HG03108 (cell line): ENCODE measurements around the gene CDC42EP1.
"Not testable (repeated sequence)": the region's sequence is repeated elsewhere in the genome, so short reads cannot be mapped to it uniquely, and the experiment has no call there.

Experiments
- ATAC-seq: cut with Tn5 transposase; IDR thresholded peaks from one replicate; pipeline ENCODE4 v1.9.1; 2021; ENCODE audit warnings: moderate library complexity; ENCODE audit not compliant: unreplicated experiment

CDC42EP1 gene

GRCh38 chr22:37559901-37560607 is at the start of gene CDC42EP1:
Gene CDC42EP1 (plus strand): TSS chr22:37560480. CDS start chr22:37566350, 5,870 bp downstream.
- ATAC-seq, result no peak

- ATAC-seq, result no peak
Measured at GRCh38 chr22:37511395-37512104, 48.7 kb upstream of the CDC42EP1 start.

DNA sequence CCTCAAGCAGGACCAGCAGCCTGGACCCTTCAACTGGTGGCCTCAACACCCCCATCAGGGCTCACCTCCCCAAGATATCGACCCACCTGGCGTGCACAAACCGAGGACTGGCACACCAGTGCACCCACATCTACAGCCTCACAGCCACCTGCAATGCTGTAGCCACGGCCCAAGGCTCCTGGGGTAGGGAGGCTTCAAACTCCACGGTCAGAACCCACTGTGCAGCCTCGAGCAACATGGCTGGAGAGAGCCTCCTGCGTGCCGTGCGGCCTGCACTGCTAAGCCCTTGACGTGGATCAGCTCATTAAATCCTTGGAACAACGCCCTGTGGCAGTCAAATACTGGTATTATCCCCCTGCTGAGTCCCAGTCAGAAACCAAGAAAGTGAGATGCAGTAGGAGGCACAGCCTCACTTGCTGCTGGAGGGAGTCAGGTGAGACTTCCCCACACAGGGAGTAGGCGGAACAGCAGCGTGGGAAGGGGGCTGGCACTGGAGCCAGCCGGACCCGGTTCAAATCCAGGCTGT is 45.7 kb upstream of the CDC42EP1 start:
- ATAC-seq, result no peak

DNA sequence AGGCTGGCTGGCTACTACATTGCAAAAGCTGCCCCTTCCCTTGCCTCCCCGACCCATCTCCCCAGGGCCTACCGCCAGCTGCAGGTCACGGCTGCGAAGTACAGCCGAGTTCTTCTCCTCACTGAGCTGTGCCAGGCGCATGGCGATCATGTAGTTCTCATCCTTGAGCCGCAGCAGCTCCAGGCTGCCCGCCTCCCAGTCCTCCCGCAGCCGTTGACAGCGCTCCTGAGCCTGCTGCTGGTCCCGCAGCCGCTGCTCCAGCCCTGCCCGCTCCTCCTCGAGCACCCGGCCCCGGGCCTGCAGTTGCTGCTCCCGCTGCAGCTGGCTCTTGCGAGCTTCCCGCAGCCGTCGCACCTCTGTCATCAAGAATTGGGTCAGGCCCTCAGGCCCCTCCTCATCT is 44.4 kb upstream of the CDC42EP1 start:
- no peak for ATAC-seq

- no peak for ATAC-seq
Measured at GRCh38 chr22:37516456-37516855, 43.8 kb upstream of the CDC42EP1 start.

- ATAC-seq, result no peak
Measured at GRCh38 chr22:37517826-37518450, 42.3 kb upstream of the CDC42EP1 start.

- no peak for ATAC-seq
Measured at GRCh38 chr22:37518509-37519267, 41.6 kb upstream of the CDC42EP1 start.

GRCh38 chr22:37519268-37520195 is 40.7 kb upstream of the CDC42EP1 start, which contains the start of gene CARD10:
Gene CARD10 (minus strand): TSS chr22:37519415. CDS start chr22:37519200, 215 bp downstream.
- no peak for ATAC-seq

DNA sequence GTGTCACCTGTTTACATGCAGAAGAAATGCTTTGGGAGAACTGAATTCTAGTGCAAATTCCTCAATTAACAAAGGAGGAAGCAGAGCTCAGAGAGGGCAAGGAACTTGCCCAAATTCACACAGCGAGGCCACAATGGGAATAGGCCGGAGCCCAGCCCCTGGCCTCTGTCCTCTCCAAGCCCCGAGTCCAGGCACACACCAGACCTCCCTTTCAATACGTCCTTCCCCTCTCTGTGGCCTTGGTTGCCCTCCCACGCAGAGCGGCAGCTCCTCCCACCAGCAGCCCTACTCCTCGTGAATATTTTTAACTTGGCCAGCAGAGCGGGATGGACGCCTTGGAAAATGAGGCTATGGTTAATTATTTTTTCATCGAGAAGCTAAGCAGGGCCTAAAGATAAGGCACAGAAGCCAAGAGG is 39.5 kb upstream of the CDC42EP1 start:
- ATAC-seq, result no peak

DNA sequence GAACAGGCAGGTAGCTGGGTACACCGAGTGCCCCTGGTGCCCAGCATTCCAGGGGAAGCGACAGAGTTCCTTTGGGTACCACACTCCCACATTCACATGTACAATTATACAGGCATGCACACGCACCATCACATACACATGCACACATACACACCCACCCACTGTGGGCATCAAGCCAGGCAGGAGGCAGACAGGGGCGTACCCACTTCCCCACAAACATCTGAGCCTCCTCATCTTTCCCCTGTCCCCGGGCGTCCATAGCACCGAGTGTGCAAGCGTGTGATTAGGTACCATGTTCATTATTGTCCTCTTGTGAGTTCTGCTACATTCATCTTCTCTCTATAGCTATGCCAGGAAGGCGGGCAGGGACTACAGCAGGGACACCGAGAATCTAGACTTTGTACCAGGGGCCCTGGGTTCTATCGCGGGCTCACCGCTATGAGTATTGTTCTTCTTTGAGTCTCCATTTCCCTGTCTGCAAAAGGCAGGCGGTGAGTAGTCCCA is 39.0 kb upstream of the CDC42EP1 start:
- ATAC-seq, result no peak

- ATAC-seq, result no peak
Measured at GRCh38 chr22:37522482-37522881, 37.8 kb upstream of the CDC42EP1 start.

DNA sequence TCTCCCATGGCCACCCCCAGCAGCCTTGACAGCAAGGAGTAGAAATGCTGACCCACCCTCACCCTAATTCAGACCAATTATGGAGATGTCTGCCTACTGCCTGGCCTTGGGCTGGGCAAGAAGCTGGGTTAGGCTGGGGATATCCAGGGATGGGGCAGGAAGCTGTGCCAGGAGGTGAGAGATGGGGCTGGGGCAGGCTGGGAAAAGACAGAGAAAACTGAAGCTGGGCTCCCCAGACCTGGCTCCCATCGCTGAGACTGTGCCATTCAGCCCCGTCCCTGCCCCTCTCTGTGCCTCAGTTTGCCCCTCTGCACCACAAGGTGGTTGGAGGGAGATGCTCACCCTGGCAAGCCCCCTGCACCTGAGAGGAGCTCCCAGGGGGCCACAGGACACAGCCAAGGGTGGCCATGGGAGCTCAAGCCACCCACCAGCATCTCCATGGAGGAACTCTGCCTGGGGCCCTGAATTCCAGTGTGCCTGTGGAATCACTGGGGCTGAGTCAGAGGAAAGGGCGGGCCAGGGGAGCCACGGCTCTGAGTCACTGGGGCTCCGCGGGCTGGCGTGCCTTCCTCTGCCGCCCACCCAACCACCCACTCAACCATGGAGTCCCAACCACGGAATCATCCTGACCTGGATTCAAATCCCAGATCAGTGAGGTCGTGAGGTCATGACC is 35.1 kb upstream of the CDC42EP1 start:
- no peak for ATAC-seq

GRCh38 chr22:37525746-37526350 is 34.4 kb upstream of the CDC42EP1 start:
- no peak for ATAC-seq

GRCh38 chr22:37526376-37526775 is 33.9 kb upstream of the CDC42EP1 start:
- no peak for ATAC-seq

- not testable (repeated sequence) for ATAC-seq
Measured at GRCh38 chr22:37527081-37527752, 33.1 kb upstream of the CDC42EP1 start.

- ATAC-seq, result not testable (repeated sequence)
Measured at GRCh38 chr22:37527952-37528351, 32.3 kb upstream of the CDC42EP1 start.

GRCh38 chr22:37529652-37530345 is 30.5 kb upstream of the CDC42EP1 start:
- no peak for ATAC-seq
